Mesodermal cell (in vitro differentiated cells): ENCODE results near the gene PRR20C. TPM values are rescaled to one million over a fixed set of nuclear protein-coding genes. Genes with fewer than 3 reads are reported as not detected.
"Not testable (repeated sequence)": the region's sequence is repeated elsewhere in the genome, so short reads cannot be mapped to it uniquely, and the experiment has no call there.

ENCODE experiments used
- H3K27ac ChIP-seq: 2 replicates; pipeline ENCODE4 v1.7.0; 2013; ENCODE audit warnings: mild to moderate bottlenecking, low read depth, low read length, moderate library complexity; ENCODE audit not compliant: severe bottlenecking
- H3K36me3 ChIP-seq: 2 replicates; pipeline ENCODE4 v1.7.1; 2013; ENCODE audit warnings: mild to moderate bottlenecking, low read length, moderate library complexity; ENCODE audit not compliant: control insufficient read depth, insufficient read depth
- H3K4me1 ChIP-seq: one replicate; pipeline ENCODE4 v1.7.1; 2013; ENCODE audit warnings: mild to moderate bottlenecking, low read length; ENCODE audit not compliant: insufficient read depth, control insufficient read depth, poor library complexity, severe bottlenecking
- H3K4me3 ChIP-seq: 2 replicates; pipeline ENCODE4 v1.7.0; 2013; ENCODE audit warnings: low read length, control low read depth, mild to moderate bottlenecking; ENCODE audit not compliant: insufficient read depth, poor library complexity, severe bottlenecking; ENCODE audit errors: extremely low read depth
- H3K9me3 ChIP-seq: 2 replicates; pipeline ENCODE4 v1.7.1; 2013; ENCODE audit warnings: mild to moderate bottlenecking, low read length, moderate library complexity; ENCODE audit not compliant: control insufficient read depth
- WGBS, 2 experiments: methylation state at CpG; one replicate each; pipeline ENCODE4 v1.1.5; 2013; ENCODE audit warnings: missing lambda C conversion rate in 2 of 2; ENCODE audit not compliant: insufficient coverage in 2 of 2; 5-methylcytosine and 5-hydroxymethylcytosine counted together
- polyA plus RNA-seq, 2 experiments: library from polyadenylated mRNA; stranded (reverse); fragments of 50-300 nt; gene quantifications; one replicate each; pipeline ENCODE4 v1.2.3, GENCODE V29; 2013

The PRR20C gene
- polyA plus RNA-seq (2013, experiment 1 of 2), result not detected
- polyA plus RNA-seq (2013, experiment 2 of 2), result not detected

DNA sequence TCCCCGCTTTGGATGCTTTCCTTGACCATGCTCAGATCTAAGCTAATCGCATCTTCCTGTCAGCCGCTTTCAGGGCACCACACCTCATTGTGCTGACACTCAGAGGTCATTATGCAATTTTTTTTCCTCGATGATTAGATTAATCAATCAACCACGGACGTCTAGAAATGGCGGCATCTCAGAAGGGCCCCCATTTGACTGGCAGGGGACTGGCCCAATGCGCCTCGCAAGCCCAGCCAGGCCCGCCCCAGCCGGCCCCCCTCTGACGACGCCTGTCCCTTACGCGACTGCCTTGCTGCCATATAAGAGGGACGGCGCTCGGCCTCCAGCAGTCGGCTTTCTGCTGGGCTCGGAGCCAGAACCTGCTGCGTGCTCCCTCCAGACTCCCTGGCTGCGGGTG, at the start of gene PRR20C:
Gene PRR20C (plus strand): TSS at position 301 of the 400 bp plus-strand sequence. CDS start 387 bp downstream, outside the sequence.
- not testable (repeated sequence) for H3K9me3 ChIP-seq, H3K4me3 ChIP-seq, H3K27ac ChIP-seq, H3K36me3 ChIP-seq, H3K4me1 ChIP-seq
- WGBS, 2 experiments, result no CpG with 5 or more reads among the region's 22 CpGs

DNA sequence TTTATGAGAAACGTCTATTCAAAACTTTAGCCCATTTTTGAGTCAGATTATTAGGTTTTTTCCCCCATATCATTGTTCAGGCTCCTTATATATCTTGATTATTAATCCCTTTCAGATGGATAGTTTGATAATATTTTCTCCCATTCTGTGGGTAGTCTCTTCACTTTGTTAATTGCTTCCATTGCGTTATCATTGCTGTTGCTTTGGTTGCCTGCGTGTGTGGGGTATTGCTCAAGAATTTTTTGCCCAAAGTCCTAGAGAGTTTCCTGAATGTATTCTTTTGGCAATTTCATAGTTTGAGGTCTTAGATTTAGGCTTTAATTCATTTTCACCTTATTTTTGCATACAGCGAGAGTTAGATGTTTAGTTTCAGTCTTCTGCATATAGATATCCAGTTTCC, 38.9 kb upstream of the PRR20C start:
- no peaks in the 10 kb centered on the region for H3K36me3 ChIP-seq
- H3K4me1 ChIP-seq, result no peaks in the 10 kb centered on the region
- no peaks in the 10 kb centered on the region for H3K9me3 ChIP-seq
- no peak overlapping the region for H3K27ac ChIP-seq
- no peak overlapping the region for H3K4me3 ChIP-seq
- no CpG with 5 or more reads among the region's 4 CpGs for WGBS, 2 experiments

GRCh38 chr13:57123681-57124080, 30.2 kb upstream of the PRR20C start:
- no peaks in the 10 kb centered on the region for H3K4me1 ChIP-seq
- no peaks in the 10 kb centered on the region for H3K36me3 ChIP-seq
- H3K9me3 ChIP-seq, result no peaks in the 10 kb centered on the region
- H3K4me3 ChIP-seq, result no peak overlapping the region
- no peak overlapping the region for H3K27ac ChIP-seq
- WGBS, 2 experiments, result no CpG with 5 or more reads among the region's 1 CpG

GRCh38 chr13:57128909-57129308, 25.0 kb upstream of the PRR20C start:
- no peaks in the 10 kb centered on the region for H3K9me3 ChIP-seq
- H3K36me3 ChIP-seq, result no peaks in the 10 kb centered on the region
- 83 to 93% methylated on average over 2 to 5 of the region's 6 CpGs for WGBS, 2 experiments
- H3K27ac ChIP-seq, result no peak overlapping the region
- no peaks in the 10 kb centered on the region for H3K4me1 ChIP-seq
- no peak overlapping the region for H3K4me3 ChIP-seq

DNA sequence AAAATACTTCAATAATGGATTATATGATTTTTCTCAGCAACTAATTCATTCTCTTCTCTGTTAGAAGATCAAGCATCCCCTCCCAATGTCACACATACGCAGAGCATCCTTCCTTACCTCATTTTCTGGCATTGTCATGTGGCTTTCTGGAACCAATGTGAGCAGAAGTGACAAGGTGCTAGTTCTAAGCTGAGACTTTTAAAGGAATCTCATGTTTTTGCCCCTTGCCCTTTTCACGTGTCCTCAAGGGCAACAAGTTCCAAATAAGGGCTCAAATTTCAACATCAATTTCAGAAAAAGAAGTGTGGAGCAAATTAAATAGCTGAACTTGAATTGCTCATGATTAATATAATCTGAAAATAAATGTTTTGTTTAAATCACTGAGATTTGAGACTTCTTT, 17.8 kb upstream of the PRR20C start:
- Histone ChIP-seq H3K36me3 (no peaks in the 10 kb centered on the region), H3K27ac (no peak overlapping the region), H3K9me3 (no peaks in the 10 kb centered on the region), H3K4me1 (no peaks in the 10 kb centered on the region), H3K4me3 (no peak overlapping the region)
- 60 to 67% methylated on average over 1 of the region's 2 CpGs for WGBS, 2 experiments

DNA sequence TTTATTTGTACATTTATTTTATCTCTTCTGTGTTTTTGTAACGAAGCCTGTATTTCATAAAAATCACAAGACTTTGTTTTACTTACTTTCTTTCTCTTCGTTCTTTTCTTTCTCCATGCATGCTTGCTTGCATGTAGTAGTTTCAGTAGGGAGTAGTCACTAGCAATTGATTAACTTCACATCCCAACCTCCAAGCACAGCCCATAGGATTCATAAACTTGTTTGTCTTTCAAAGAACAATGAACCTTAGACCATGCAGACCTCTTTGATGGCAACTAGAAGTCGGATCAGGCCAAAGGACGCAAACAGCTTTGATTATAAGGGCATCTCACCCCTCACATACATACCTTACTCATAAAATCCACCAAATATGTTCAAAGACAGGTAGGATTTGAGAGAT, 16.3 kb upstream of the PRR20C start:
- Histone ChIP-seq H3K4me3 (no peak overlapping the region), H3K27ac (no peak overlapping the region), H3K36me3 (no peaks in the 10 kb centered on the region), H3K9me3 (no peaks in the 10 kb centered on the region), H3K4me1 (no peaks in the 10 kb centered on the region)
- WGBS, 2 experiments, result 94% methylated on average over 2 of the region's 4 CpGs; no CpG with 5 or more reads in 1 of the 2 experiments

DNA sequence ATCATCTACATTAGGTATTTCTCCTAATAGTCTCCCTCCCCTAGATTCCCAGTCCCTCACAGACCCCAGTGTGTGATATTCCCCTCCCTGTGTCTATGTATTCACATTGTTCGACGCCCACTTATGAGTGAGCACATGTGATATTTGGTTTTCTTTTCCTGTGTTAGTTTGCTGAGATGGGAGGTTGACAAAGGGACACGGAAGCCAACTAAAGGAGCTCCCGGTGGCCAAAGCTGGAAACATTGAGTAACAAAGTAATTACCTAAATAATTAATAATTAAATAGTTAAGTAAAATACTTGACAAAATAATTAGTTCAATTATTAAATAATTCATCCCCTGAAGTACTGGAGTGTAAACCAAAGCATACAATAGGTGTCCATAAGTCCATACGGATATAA, 14.9 kb upstream of the PRR20C start:
- Histone ChIP-seq H3K9me3 (no peaks in the 10 kb centered on the region), H3K4me1 (no peaks in the 10 kb centered on the region), H3K36me3 (no peaks in the 10 kb centered on the region), H3K27ac (no peak overlapping the region), H3K4me3 (no peak overlapping the region)
- 100% methylated on average over 1 of the region's 5 CpGs; no CpG with 5 or more reads in 1 of the 2 experiments for WGBS, 2 experiments

DNA sequence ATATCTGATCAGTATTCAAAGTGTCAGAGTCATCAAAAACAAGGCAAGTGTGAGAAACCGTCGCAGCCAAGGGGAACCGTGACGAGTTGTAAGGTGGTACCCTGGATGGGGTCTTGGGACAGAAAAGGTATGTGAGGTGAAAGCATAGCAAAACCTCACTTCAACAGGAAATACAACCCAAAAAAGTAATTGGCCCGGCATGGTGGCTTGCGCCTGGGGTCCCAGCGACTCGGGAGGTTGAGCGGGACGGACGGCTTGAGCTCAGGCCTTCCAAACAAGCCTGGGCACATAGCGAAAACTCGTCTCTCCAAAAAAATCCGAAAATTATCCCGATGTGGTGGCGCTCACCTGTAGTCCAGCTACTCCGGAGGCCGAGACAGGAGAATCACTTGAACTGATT, 14.1 kb upstream of the PRR20C start:
- no CpG with 5 or more reads among the region's 18 CpGs for WGBS, 2 experiments
- H3K36me3 ChIP-seq, H3K4me1 ChIP-seq, H3K9me3 ChIP-seq, H3K27ac ChIP-seq, H3K4me3 ChIP-seq: not testable (repeated sequence)

DNA sequence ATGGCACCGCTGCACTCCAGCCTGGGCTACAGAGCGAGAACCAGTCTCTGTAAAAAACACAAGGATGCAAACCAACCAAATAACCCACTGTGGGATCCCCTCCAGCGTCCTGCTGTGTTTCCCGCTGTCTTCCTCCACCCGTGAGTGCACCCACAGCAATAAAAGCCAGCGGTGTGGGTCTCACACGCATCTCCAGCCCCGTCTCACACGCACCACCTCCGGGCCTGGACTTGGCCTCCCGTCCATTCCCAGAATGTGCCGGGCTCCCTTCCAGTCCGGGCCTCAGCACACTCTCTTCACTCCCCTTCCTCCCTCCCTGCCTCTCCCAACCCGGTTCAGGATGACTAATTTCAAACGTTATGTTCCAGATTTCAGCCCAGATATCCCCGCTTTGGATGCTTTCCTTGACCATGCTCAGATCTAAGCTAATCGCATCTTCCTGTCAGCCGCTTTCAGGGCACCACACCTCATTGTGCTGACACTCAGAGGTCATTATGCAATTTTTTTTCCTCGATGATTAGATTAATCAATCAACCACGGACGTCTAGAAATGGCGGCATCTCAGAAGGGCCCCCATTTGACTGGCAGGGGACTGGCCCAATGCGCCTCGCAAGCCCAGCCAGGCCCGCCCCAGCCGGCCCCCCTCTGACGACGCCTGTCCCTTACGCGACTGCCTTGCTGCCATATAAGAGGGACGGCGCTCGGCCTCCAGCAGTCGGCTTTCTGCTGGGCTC, 13.5 kb upstream of the PRR20C start, which contains the start of gene PRR20A:
Gene PRR20A (plus strand): TSS at position 684 of the 734 bp plus-strand sequence. CDS start 387 bp downstream, outside the sequence.
- 80% methylated on average over 1 of the region's 34 CpGs; no CpG with 5 or more reads in 1 of the 2 experiments for WGBS, 2 experiments
- H3K27ac ChIP-seq, H3K4me1 ChIP-seq: not testable (repeated sequence)

DNA sequence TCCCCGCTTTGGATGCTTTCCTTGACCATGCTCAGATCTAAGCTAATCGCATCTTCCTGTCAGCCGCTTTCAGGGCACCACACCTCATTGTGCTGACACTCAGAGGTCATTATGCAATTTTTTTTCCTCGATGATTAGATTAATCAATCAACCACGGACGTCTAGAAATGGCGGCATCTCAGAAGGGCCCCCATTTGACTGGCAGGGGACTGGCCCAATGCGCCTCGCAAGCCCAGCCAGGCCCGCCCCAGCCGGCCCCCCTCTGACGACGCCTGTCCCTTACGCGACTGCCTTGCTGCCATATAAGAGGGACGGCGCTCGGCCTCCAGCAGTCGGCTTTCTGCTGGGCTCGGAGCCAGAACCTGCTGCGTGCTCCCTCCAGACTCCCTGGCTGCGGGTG, 6.7 kb upstream of the PRR20C start, which contains the start of gene PRR20B:
Gene PRR20B (plus strand): TSS at position 301 of the 400 bp plus-strand sequence. CDS start 387 bp downstream, outside the sequence.
- not testable (repeated sequence) for H3K4me1 ChIP-seq

More for the DNA sequence above, 13.5 kb upstream of the PRR20C start, which contains the start of gene PRR20A:
- H3K4me3 ChIP-seq, H3K9me3 ChIP-seq, H3K36me3 ChIP-seq: not testable (repeated sequence)

GRCh38 chr13:57148106-57148505, 5.8 kb upstream of the PRR20C start:
- H3K4me1 ChIP-seq, H3K27ac ChIP-seq, H3K9me3 ChIP-seq, H3K36me3 ChIP-seq, H3K4me3 ChIP-seq: not testable (repeated sequence)
- 96 to 97% methylated on average over 5 of the region's 14 CpGs for WGBS, 2 experiments

More for the DNA sequence above, 6.7 kb upstream of the PRR20C start, which contains the start of gene PRR20B:
- H3K27ac ChIP-seq, H3K9me3 ChIP-seq, H3K36me3 ChIP-seq, H3K4me3 ChIP-seq: not testable (repeated sequence)
- WGBS, 2 experiments, result no CpG with 5 or more reads among the region's 22 CpGs
